Fibroblast of lung (primary cell): ENCODE data around the gene MYO1G. TPM values are rescaled to one million over a fixed set of nuclear protein-coding genes. Genes with fewer than 3 reads are reported as not detected.

ENCODE experiments used
- DNase-seq, 2 donors: peaks; one replicate each; pipeline versions ENCODE4 v3.0.0 to v3.0.0-alpha.2; 2010; ENCODE audit warnings: low read depth in 2 of 2
- H2AFZ ChIP-seq: 2 replicates; pipeline ENCODE4 v1.5.1; 2012; ENCODE audit warnings: low read length, control low read depth, inconsistent platforms
- H3K27ac ChIP-seq: 2 replicates; pipeline ENCODE4 v1.5.1; 2011; ENCODE audit warnings: low read length, control low read depth; ENCODE audit not compliant: insufficient read depth
- H3K27me3 ChIP-seq: 2 replicates; pipeline ENCODE4 v1.5.1; 2011; ENCODE audit warnings: mild to moderate bottlenecking, low read length; ENCODE audit not compliant: control insufficient read depth, insufficient read depth
- H3K36me3 ChIP-seq: 2 replicates; pipeline ENCODE4 v1.5.1; 2011; ENCODE audit warnings: low read length; ENCODE audit not compliant: control insufficient read depth, insufficient read depth
- H3K4me1 ChIP-seq: 2 replicates; pipeline ENCODE4 v1.5.1; 2011; ENCODE audit warnings: low read length; ENCODE audit not compliant: control insufficient read depth, insufficient read depth; ENCODE audit errors: extremely low read depth
- H3K4me2 ChIP-seq: 2 replicates; pipeline ENCODE4 v1.5.1; 2011; ENCODE audit warnings: low read length, control low read depth; ENCODE audit not compliant: insufficient read depth; ENCODE audit errors: extremely low read depth
- H3K4me3 ChIP-seq, 4 experiments: fragments of 200-600 bp in 1 of 4; sonication (generic) in 1 of 4; replicated peaks in 1 of 4; 2 replicates each; pipeline ENCODE4 v1.5.1; 2011 to 2016; ENCODE audit warnings: low read length in 4 of 4, low read depth in 3 of 4, mild to moderate bottlenecking in 3 of 4, control low read depth in 2 of 4, inconsistent platforms in 1 of 4, mixed read lengths in 1 of 4; ENCODE audit not compliant: insufficient read depth in 1 of 4; ENCODE audit errors: control extremely low read depth in 1 of 4
- H3K79me2 ChIP-seq: 2 replicates; pipeline ENCODE4 v1.5.1; 2012; ENCODE audit warnings: mild to moderate bottlenecking, low read length, inconsistent platforms; ENCODE audit not compliant: control insufficient read depth, insufficient read depth
- H3K9ac ChIP-seq: 2 replicates; pipeline ENCODE4 v1.5.1; 2011; ENCODE audit warnings: mild to moderate bottlenecking, low read length, control low read depth; ENCODE audit not compliant: insufficient read depth
- H3K9me3 ChIP-seq: 2 replicates; pipeline ENCODE4 v1.5.1; 2012; ENCODE audit warnings: low read depth, low read length; ENCODE audit not compliant: control insufficient read depth, insufficient read depth
- H4K20me1 ChIP-seq: 2 replicates; pipeline ENCODE4 v1.5.1; 2011; ENCODE audit warnings: low read length; ENCODE audit not compliant: control insufficient read depth, insufficient read depth; ENCODE audit errors: extremely low read depth
- CTCF ChIP-seq, 2 donors: IDR thresholded peaks in 1 of 2; conservative IDR thresholded peaks in 1 of 2; 1 replicate in 1 of 2; 2 replicates in 1 of 2; pipeline ENCODE4 v1.5.1; 2011 to 2012; ENCODE audit warnings: low read length in 2 of 2, control low read depth in 1 of 2, inconsistent platforms in 1 of 2, low read depth in 1 of 2, mild to moderate bottlenecking in 1 of 2
- EZH2 ChIP-seq: IDR thresholded peaks from 2 replicates; pipeline ENCODE4 v1.5.1; 2012; ENCODE audit warnings: low read length, control low read depth, mild to moderate bottlenecking; ENCODE audit errors: missing control alignments
- polyA plus RNA-seq, 2 donors: library from polyadenylated mRNA; depleted of rRNA in 1 of 2; stranded (reverse) in 1 of 2; unstranded in 1 of 2; fragments of >200 nt; gene quantifications; 2 replicates each; pipeline ENCODE4 v1.2.1, GENCODE V29; 2011 to 2012; ENCODE audit warnings: missing spikeins in 1 of 2
- total RNA-seq: library from RNA; depleted of rRNA; stranded (reverse); fragments of >200 nt; gene quantifications from 2 replicates; pipeline ENCODE4 v1.2.1, GENCODE V29; 2014

Gene MYO1G
- total and polyA plus RNA-seq, 2 donors (not counting 1 experiment from before 2014, with no cell fraction given), result under 0.01 to 0.10 TPM

DNA sequence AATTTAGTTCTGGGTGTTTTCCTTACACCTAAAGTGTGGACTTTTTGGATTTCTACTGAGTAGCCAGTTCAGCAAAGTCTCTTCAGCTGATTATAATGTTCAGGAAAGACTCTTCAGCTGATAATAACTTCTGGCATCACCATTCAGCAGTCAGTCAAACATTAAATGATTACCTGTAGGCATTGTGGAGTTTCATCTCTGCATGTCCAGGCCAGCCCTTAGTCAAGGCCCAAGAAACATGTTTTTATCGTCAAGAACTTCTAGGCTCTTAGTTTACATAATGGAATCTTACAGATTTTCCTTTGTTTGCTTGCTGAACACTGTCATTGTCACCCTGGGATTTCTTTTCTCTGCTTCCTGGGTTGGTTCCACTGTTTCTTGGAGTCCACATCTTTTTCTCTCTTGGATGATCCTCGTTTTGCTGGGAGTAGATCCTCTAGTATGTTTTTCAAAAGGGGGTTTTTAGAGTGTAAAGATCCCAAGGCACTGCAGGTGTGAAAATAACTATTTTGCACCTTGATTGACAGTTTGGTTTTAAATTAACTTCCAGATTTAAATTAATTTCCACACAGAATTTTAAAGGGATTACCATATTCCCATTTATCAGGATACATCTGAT lies 45.4 kb upstream of the MYO1G start:
- no peaks in the 10 kb centered on the region for H3K27me3 ChIP-seq
- TF ChIP-seq EZH2 (no peak), CTCF (conservative IDR thresholded peaks at IDR 0.05 in 1 of 2, IDR thresholded peaks at IDR 0.05 in 1 of 2; ENCODE audit: low read depth in 1 of 2, low read length in 2 of 2) (no peak)
- no peak for DNase-seq
- no peak overlapping the region for H3K9ac ChIP-seq
- no peak overlapping the region for H3K4me2 ChIP-seq
- no peak overlapping the region for H2AFZ ChIP-seq
- no peak overlapping the region for H3K4me3 ChIP-seq
- H3K79me2 ChIP-seq, result peaks cover 32% of the 10 kb centered on the region
- no peaks in the 10 kb centered on the region for H4K20me1 ChIP-seq
- peaks cover 3% of the 10 kb centered on the region for H3K4me1 ChIP-seq
- no peaks in the 10 kb centered on the region for H3K9me3 ChIP-seq
- H3K27ac ChIP-seq, result no peak overlapping the region
- H3K36me3 ChIP-seq, result peaks cover 2% of the 10 kb centered on the region

GRCh38 chr7:45021604-45022296 lies 42.9 kb upstream of the MYO1G start:
- TF ChIP-seq EZH2 (no peak), CTCF (conservative IDR thresholded peaks at IDR 0.05 in 1 of 2, IDR thresholded peaks at IDR 0.05 in 1 of 2; ENCODE audit: low read depth in 1 of 2, low read length in 2 of 2) (no peak)
- Histone ChIP-seq H3K4me2 (no peak overlapping the region), H3K4me1 (no peaks in the 10 kb centered on the region), H3K36me3 (no peaks in the 10 kb centered on the region), H3K4me3 (no peak overlapping the region), H4K20me1 (no peaks in the 10 kb centered on the region), H3K9me3 (no peaks in the 10 kb centered on the region), H3K27ac (no peak overlapping the region), H3K79me2 (peaks cover 17% of the 10 kb centered on the region), H3K9ac (no peak overlapping the region), H2AFZ (no peak overlapping the region), H3K27me3 (no peaks in the 10 kb centered on the region)
- peak; percentile 25 to 65 for DNase-seq

DNA sequence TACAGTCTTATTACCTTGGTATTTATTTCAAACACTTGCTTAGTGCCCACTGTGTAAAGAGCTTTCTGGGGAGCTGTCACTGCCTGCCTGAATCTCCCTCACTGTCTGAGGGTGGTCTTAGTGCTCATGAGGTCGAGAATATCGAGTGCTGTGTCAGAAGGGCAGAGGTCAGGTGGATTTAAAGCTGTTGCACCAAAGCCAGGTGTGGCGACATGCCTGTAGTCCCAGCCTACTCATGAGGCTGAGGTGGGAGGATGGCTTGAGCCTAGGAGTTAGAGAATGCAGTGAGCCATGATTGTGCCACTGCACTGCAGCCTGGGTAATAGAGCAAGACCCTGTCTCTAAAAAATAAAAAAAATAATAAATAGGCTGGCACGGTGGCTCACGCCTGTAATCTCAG lies 42.1 kb upstream of the MYO1G start:
- Histone ChIP-seq H3K79me2 (peaks cover 14% of the 10 kb centered on the region), H3K27ac (no peak overlapping the region), H3K9ac (no peak overlapping the region), H4K20me1 (no peaks in the 10 kb centered on the region), H3K4me3 (no peak overlapping the region), H3K36me3 (no peaks in the 10 kb centered on the region), H3K27me3 (no peaks in the 10 kb centered on the region), H2AFZ (no peak overlapping the region), H3K9me3 (no peaks in the 10 kb centered on the region), H3K4me1 (no peaks in the 10 kb centered on the region), H3K4me2 (no peak overlapping the region)
- no peak for DNase-seq
- TF ChIP-seq CTCF (conservative IDR thresholded peaks at IDR 0.05 in 1 of 2, IDR thresholded peaks at IDR 0.05 in 1 of 2; ENCODE audit: low read depth in 1 of 2, low read length in 2 of 2) (no peak), EZH2 (no peak)
